H1 (cell line): Measurements from ENCODE around the gene NUDT1. TPM values are rescaled to one million over a fixed set of nuclear protein-coding genes. Genes with fewer than 3 reads are reported as not detected.

Experiments
- CTCF ChIA-PET: fragments of 300-600 bp; sonication (Branson Sonifier 250); formaldehyde crosslinking; loops from one replicate; lab custom pipeline; 2021; ENCODE audit not compliant: partially characterized antibody; lab: Charles Lee
- POLR2A ChIA-PET: fragments of 300-600 bp; sonication (Branson Sonifier 250); formaldehyde crosslinking; loops from one replicate; lab custom pipeline; 2021; ENCODE audit warnings: inconsistent platforms; ENCODE audit not compliant: partially characterized antibody; lab: Charles Lee
- DNase-seq, 2 experiments: peaks; one replicate each; pipeline versions ENCODE4 v3.0.0 to v3.0.0-alpha.2; 2010 to 2022; ENCODE audit warnings: low spot score in 2 of 2, low read depth in 1 of 2, mixed read lengths in 1 of 2
- FAIRE-seq: peaks from 2 replicates; lab custom pipeline; 2011; peaks lifted over from hg19 to GRCh38; lab: Jason Lieb, UNC
- H2AFZ ChIP-seq: 2 replicates; pipeline ENCODE4 v1.8.1; 2012; ENCODE audit warnings: low read length, inconsistent platforms
- H2AK5ac ChIP-seq: 2 replicates; pipeline ENCODE4 v1.6.1; 2013; ENCODE audit warnings: low read depth, low read length
- H2BK120ac ChIP-seq: replicated peaks from 2 replicates; pipeline ENCODE3; 2013; ENCODE audit warnings: low read depth, low read length, inconsistent platforms
- H2BK12ac ChIP-seq: 2 replicates; pipeline ENCODE4 v1.6.1; 2013; ENCODE audit warnings: low read depth, low read length
- H2BK15ac ChIP-seq: 2 replicates; pipeline ENCODE4 v1.6.1; 2013; ENCODE audit warnings: low read length
- H2BK20ac ChIP-seq: 2 replicates; pipeline ENCODE4 v1.6.1; 2013; ENCODE audit warnings: low read length
- H2BK5ac ChIP-seq: 2 replicates; pipeline ENCODE4 v1.6.1; 2013; ENCODE audit warnings: low read depth, low read length
- H3K14ac ChIP-seq: 2 replicates; pipeline ENCODE4 v1.6.1; 2013; ENCODE audit warnings: inconsistent platforms; ENCODE audit not compliant: insufficient read length
- H3K18ac ChIP-seq: 2 replicates; pipeline ENCODE4 v1.6.1; 2013; ENCODE audit warnings: low read length; ENCODE audit errors: extremely low read depth
- H3K23ac ChIP-seq: 2 replicates; pipeline ENCODE4 v1.6.1; 2013; ENCODE audit warnings: inconsistent platforms; ENCODE audit not compliant: insufficient read length
- H3K23me2 ChIP-seq: 2 replicates; pipeline ENCODE4 v1.6.1; 2013; ENCODE audit warnings: low read depth, low read length
- H3K27ac ChIP-seq: 2 replicates; pipeline ENCODE4 v1.6.1; 2011; ENCODE audit warnings: low read depth, low read length, inconsistent platforms
- H3K27me3 ChIP-seq, 4 experiments: replicated peaks in 1 of 4; 1 replicate in 1 of 4; 2 replicates in 3 of 4; pipeline versions ENCODE4 v1.6.1 to v1.8.1; 2011 to 2013; ENCODE audit warnings: low read length in 3 of 4, mild to moderate bottlenecking in 3 of 4, inconsistent platforms in 2 of 4, mixed read lengths in 2 of 4, moderate library complexity in 1 of 4; ENCODE audit not compliant: control insufficient read depth in 3 of 4, insufficient read depth in 3 of 4; ENCODE audit errors: extremely low read depth in 1 of 4
- H3K36me3 ChIP-seq, 4 experiments: 2 replicates each; pipeline versions ENCODE4 v1.6.1 to v1.8.1; 2011 to 2013; ENCODE audit warnings: mild to moderate bottlenecking in 4 of 4, low read length in 3 of 4, moderate library complexity in 2 of 4, control low read depth in 1 of 4, inconsistent platforms in 1 of 4; ENCODE audit not compliant: insufficient read depth in 4 of 4, control insufficient read depth in 2 of 4
- H3K4ac ChIP-seq: replicated peaks from 2 replicates; pipeline ENCODE3; 2013; ENCODE audit warnings: low read length, low read depth, mixed read lengths, inconsistent platforms; ENCODE audit not compliant: insufficient read length
- H3K4me1 ChIP-seq, 4 experiments: replicated peaks in 1 of 4; 1 replicate in 1 of 4; 2 replicates in 3 of 4; pipeline versions ENCODE4 v1.6.1 to v1.8.1; 2011 to 2013; ENCODE audit warnings: low read length in 3 of 4, inconsistent platforms in 2 of 4, mixed read lengths in 1 of 4; ENCODE audit not compliant: insufficient read depth in 4 of 4, control insufficient read depth in 3 of 4
- H3K4me2 ChIP-seq, 2 experiments: 2 replicates each; pipeline versions ENCODE4 v1.6.1 to v1.8.1; 2011 to 2013; ENCODE audit warnings: low read depth in 2 of 2, low read length in 2 of 2, control low read depth in 1 of 2, inconsistent platforms in 1 of 2, mild to moderate bottlenecking in 1 of 2; ENCODE audit not compliant: insufficient read depth in 1 of 2
- H3K4me3 ChIP-seq, 4 experiments: fragments of 200-600, 300-600 bp in 1 of 4; sonication (generic), shearing (Covaris generic), sonication (Bioruptor Twin) in 1 of 4; 2 replicates each; pipeline versions ENCODE4 v1.5.1 to v1.8.1; 2011 to 2016; ENCODE audit warnings: low read length in 4 of 4, low read depth in 3 of 4, control low read depth in 2 of 4, inconsistent platforms in 2 of 4, mild to moderate bottlenecking in 2 of 4, mixed read lengths in 1 of 4, moderate library complexity in 1 of 4; ENCODE audit not compliant: insufficient read depth in 2 of 4; ENCODE audit errors: extremely low read depth in 1 of 4
- H3K56ac ChIP-seq: replicated peaks from 2 replicates; pipeline ENCODE3; 2013; ENCODE audit warnings: low read depth, mild to moderate bottlenecking, mixed read lengths, low read length, inconsistent platforms; ENCODE audit not compliant: insufficient read length
- H3K79me1 ChIP-seq: 2 replicates; pipeline ENCODE4 v1.6.1; 2013; ENCODE audit warnings: low read depth, low read length, control low read depth
- H3K79me2 ChIP-seq, 2 experiments: 2 replicates each; pipeline versions ENCODE4 v1.6.1 to v1.8.1; 2012 to 2013; ENCODE audit warnings: low read length in 2 of 2, mild to moderate bottlenecking in 2 of 2, inconsistent platforms in 1 of 2; ENCODE audit not compliant: insufficient read depth in 2 of 2, control insufficient read depth in 1 of 2
- H3K9ac ChIP-seq, 4 experiments: replicated peaks in 1 of 4; 1 replicate in 1 of 4; 2 replicates in 3 of 4; pipeline versions ENCODE4 v1.6.1 to v1.8.1; 2011 to 2013; ENCODE audit warnings: low read depth in 3 of 4, low read length in 3 of 4, control low read depth in 2 of 4, mild to moderate bottlenecking in 2 of 4, moderate library complexity in 2 of 4, inconsistent platforms in 1 of 4; ENCODE audit errors: extremely low read depth in 1 of 4
- H3K9me3 ChIP-seq, 2 experiments: 2 replicates each; pipeline versions ENCODE4 v1.6.1 to v1.8.1; 2012 to 2013; ENCODE audit warnings: mild to moderate bottlenecking in 2 of 2, moderate library complexity in 2 of 2, control low read depth in 1 of 2, inconsistent platforms in 1 of 2, low read depth in 1 of 2, low read length in 1 of 2, mixed read lengths in 1 of 2; ENCODE audit not compliant: insufficient read depth in 2 of 2
- H4K20me1 ChIP-seq, 2 experiments: replicated peaks in 1 of 2; 2 replicates each; pipeline versions ENCODE3 to v1.8.1; 2011 to 2013; ENCODE audit warnings: inconsistent platforms in 2 of 2, low read length in 2 of 2, mild to moderate bottlenecking in 1 of 2; ENCODE audit not compliant: insufficient read depth in 2 of 2, control insufficient read depth in 1 of 2
- H4K5ac ChIP-seq: 2 replicates; pipeline ENCODE4 v1.6.1; 2013; ENCODE audit warnings: low read length, low read depth, mixed read lengths, inconsistent platforms; ENCODE audit not compliant: insufficient read length
- H4K8ac ChIP-seq: 2 replicates; pipeline ENCODE4 v1.8.0; 2013; ENCODE audit warnings: mild to moderate bottlenecking, moderate library complexity, low read length, inconsistent platforms; ENCODE audit not compliant: insufficient read depth; ENCODE audit errors: extremely low read depth
- H4K91ac ChIP-seq: replicated peaks from 2 replicates; pipeline ENCODE3; 2013; ENCODE audit warnings: low read length, mixed read lengths, inconsistent platforms; ENCODE audit not compliant: insufficient read length
- ATF2 ChIP-seq: IDR thresholded peaks from 2 replicates; pipeline ENCODE4 v1.6.1; 2012; ENCODE audit warnings: low read length, inconsistent platforms
- BCL11A ChIP-seq, 2 experiments: IDR thresholded peaks; one replicate each; pipeline ENCODE4 v1.6.1; 2011; ENCODE audit warnings: low read depth in 2 of 2, low read length in 2 of 2, mild to moderate bottlenecking in 2 of 2
- BRCA1 ChIP-seq: IDR thresholded peaks from 2 replicates; pipeline ENCODE4 v1.6.1; 2012; ENCODE audit warnings: low read depth, low read length, improper control_type of control experiment
- CEBPB ChIP-seq: IDR thresholded peaks from 2 replicates; pipeline ENCODE4 v1.6.1; 2012; ENCODE audit warnings: low read depth, low read length
- CREB1 ChIP-seq: IDR thresholded peaks from 2 replicates; pipeline ENCODE4 v1.6.1; 2012; ENCODE audit warnings: inconsistent platforms
- KDM1A ChIP-seq: fragments of 200-600, 300-600 bp; sonication (generic); IDR thresholded peaks from 2 replicates; pipeline ENCODE4 v1.7.1; 2016; ENCODE audit warnings: mild to moderate bottlenecking, low read length, borderline replicate concordance
- MAFK ChIP-seq: IDR thresholded peaks from 2 replicates; pipeline ENCODE4 v1.6.1; 2012; ENCODE audit warnings: low read depth, mild to moderate bottlenecking, improper control_type of control experiment, low read length
- NANOG ChIP-seq: IDR thresholded peaks from 2 replicates; pipeline ENCODE4 v1.6.1; 2011; ENCODE audit warnings: low read length, low read depth, mild to moderate bottlenecking, inconsistent platforms; ENCODE audit not compliant: insufficient read depth, poor library complexity, severe bottlenecking
- SIN3A ChIP-seq, 2 experiments: IDR thresholded peaks in 1 of 2; conservative IDR thresholded peaks in 1 of 2; 2 replicates each; pipeline ENCODE4 v1.6.1; 2011 to 2012; ENCODE audit warnings: low read length in 2 of 2, improper control_type of control experiment in 1 of 2, low read depth in 1 of 2, mild to moderate bottlenecking in 1 of 2
- SIX5 ChIP-seq: IDR thresholded peaks from 2 replicates; pipeline ENCODE4 v1.6.1; 2011; ENCODE audit warnings: mild to moderate bottlenecking, low read depth, low read length
- SRF ChIP-seq: IDR thresholded peaks from 2 replicates; pipeline ENCODE4 v1.6.1; 2011; ENCODE audit warnings: mild to moderate bottlenecking, low read depth, low read length, moderate library complexity
- SUZ12 ChIP-seq: fragments of 200-600 bp; sonication (generic); IDR thresholded peaks from 2 replicates; pipeline ENCODE4 v1.6.1; 2012; ENCODE audit warnings: mild to moderate bottlenecking, inconsistent platforms, low read length, moderate library complexity, mixed read lengths
- WGBS, 2 experiments: shearing (Covaris generic) in 1 of 2; methylation state at CpG; one replicate each; pipeline versions ENCODE4 v1.1.6 to v1.1.7; 2013 to 2015; ENCODE audit warnings: low lambda C conversion rate in 2 of 2, mixed read lengths in 2 of 2, inconsistent platforms in 1 of 2, low coverage in 1 of 2, missing lambda C conversion rate in 1 of 2; ENCODE audit not compliant: insufficient replicate concordance in 2 of 2, insufficient coverage in 1 of 2, insufficient read length in 1 of 2; ENCODE audit errors: extremely low coverage in 1 of 2, missing lambda C conversion rate in 1 of 2; 5-methylcytosine and 5-hydroxymethylcytosine counted together
- polyA plus RNA-seq, 7 experiments: library from polyadenylated mRNA; depleted of rRNA in 3 of 7; stranded (reverse) in 5 of 7; unstranded in 2 of 7; fragments of >200 nt in 5 of 7; fragments of 200-250 nt in 2 of 7; gene quantifications; 1 replicate in 5 of 7; 2 replicates in 1 of 7; 4 replicates in 1 of 7; pipeline versions ENCODE4 v1.2.1 to v1.2.3, GENCODE V29; 2011 to 2013; ENCODE audit warnings: missing spikeins in 2 of 7, mixed read lengths in 2 of 7
- total RNA-seq: library from RNA; stranded (reverse); fragmentation: NEBNext Ultra II Directional; extraction: Animal tissue kit (Norgen Biotek cat#: 25700); gene quantifications from 2 replicates; pipeline ENCODE4 v1.2.1, GENCODE V29; 2021

The NUDT1 gene
- total and polyA plus RNA-seq, 2 of the 8 experiments (the other 6 are each of a cell fraction or from before 2014, with no cell fraction given): 76.1 to 89.5 TPM

DNA sequence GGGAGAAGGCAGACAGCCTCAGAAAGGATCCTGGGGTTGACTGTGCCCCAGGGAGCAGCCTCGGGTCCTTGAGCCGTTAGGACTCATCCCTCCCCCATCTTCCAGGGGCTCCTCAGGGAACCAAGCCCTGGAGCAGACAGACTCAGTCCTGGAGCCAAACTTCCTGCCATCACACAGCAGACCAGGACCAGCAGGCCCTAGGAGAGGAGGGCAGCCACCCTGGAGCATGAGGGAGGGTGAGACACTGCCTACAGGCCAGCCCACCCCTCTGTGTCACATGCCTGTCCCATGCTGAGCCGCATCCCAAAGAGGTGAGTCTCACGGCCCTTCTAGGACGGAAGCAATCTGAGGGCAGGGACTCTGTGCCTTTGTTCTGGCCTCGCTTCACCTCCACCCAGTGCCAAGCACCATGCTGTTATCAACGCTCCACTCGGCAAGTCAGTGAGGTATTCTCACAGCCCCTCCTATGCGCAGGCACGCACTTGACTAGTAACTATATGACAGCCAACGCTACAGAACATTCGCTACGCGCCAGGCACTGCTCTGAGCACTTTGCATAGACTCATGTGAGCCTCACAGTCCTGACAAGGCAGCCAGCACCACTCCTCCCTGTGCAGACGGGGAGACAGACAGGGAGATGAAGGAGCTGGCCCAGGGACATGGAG, 28.3 kb upstream of the NUDT1 start:
- H3K56ac ChIP-seq: no peak overlapping the region
- H3K23me2 ChIP-seq: no peaks in the 10 kb centered on the region
- no peaks in the 10 kb centered on the region for H3K9me3 ChIP-seq
- no peaks in the 10 kb centered on the region; the same call in 1 of the 2 replicates for H3K79me1 ChIP-seq
- H4K5ac ChIP-seq: no peak overlapping the region
- TF ChIP-seq BCL11A (IDR thresholded peaks at IDR 0.05; ENCODE audit: low read depth in 2 of 2, low read length in 2 of 2) (no peak), ATF2 (no peak), SUZ12 (no peak), SRF (no peak), CREB1 (no peak), SIX5 (no peak), MAFK (no peak), KDM1A (no peak), NANOG (no peak), CEBPB (no peak), BRCA1 (no peak), SIN3A (conservative IDR thresholded peaks at IDR 0.05 in 1 of 2, IDR thresholded peaks at IDR 0.05 in 1 of 2; ENCODE audit: low read depth in 1 of 2, low read length in 2 of 2) (no peak)
- no peak overlapping the region for H2AFZ ChIP-seq
- no peak overlapping the region for H3K4me3 ChIP-seq
- no peak overlapping the region for H2BK20ac ChIP-seq
- no peak overlapping the region for H3K4me2 ChIP-seq
- no peak overlapping the region for H2BK15ac ChIP-seq
- no peak overlapping the region for H3K27ac ChIP-seq
- no peaks in the 10 kb centered on the region for H3K27me3 ChIP-seq
- no peak overlapping the region for H2AK5ac ChIP-seq
- ChIA-PET POLR2A (no interaction called here), CTCF (interaction anchor here (0.6 to 1.3 kb wide), 3 partner anchors 13 to 135 kb away, joined by 3 to 4 read pairs (median 3); no protein-coding TSS in a partner anchor)
- H4K91ac ChIP-seq: no peak overlapping the region
- no peak overlapping the region for H2BK5ac ChIP-seq
- no peak overlapping the region for H3K18ac ChIP-seq
- no peak overlapping the region for H3K9ac ChIP-seq
- FAIRE-seq (no peak), DNase-seq (no peak)
- WGBS, 2 experiments: 96% methylated on average over 15 of the region's 15 CpGs; no CpG with 5 or more reads in 1 of the 2 experiments
- H3K4me1 ChIP-seq: no peaks in the 10 kb centered on the region
- H2BK120ac ChIP-seq: no peak overlapping the region
- H3K23ac ChIP-seq: no peak overlapping the region
- H4K8ac ChIP-seq: no peak overlapping the region
- H4K20me1 ChIP-seq: peaks cover 5 to 39% of the 10 kb centered on the region in 2 experiments
- no peak overlapping the region for H3K14ac ChIP-seq
- H3K79me2 ChIP-seq: no peaks in the 10 kb centered on the region
- H3K36me3 ChIP-seq: peaks cover 18 to 58% (median 48%) of the 10 kb centered on the region in 4 experiments; a peak in 7 of 8 replicates
- H3K4ac ChIP-seq: no peak overlapping the region
- no peak overlapping the region for H2BK12ac ChIP-seq
